GM12873 (cell line): ENCODE measurements around the gene SCD5.

Experiments used
- TF ChIP-seq, protein P1 (sequence below): IDR thresholded peaks from 2 replicates; pipeline ENCODE4 v1.5.1; 2012; ENCODE audit warnings: low read depth, mild to moderate bottlenecking, moderate library complexity, low read length, control low read depth; ENCODE audit not compliant: insufficient read depth; ENCODE audit errors: missing control alignments

The SCD5 gene

DNA sequence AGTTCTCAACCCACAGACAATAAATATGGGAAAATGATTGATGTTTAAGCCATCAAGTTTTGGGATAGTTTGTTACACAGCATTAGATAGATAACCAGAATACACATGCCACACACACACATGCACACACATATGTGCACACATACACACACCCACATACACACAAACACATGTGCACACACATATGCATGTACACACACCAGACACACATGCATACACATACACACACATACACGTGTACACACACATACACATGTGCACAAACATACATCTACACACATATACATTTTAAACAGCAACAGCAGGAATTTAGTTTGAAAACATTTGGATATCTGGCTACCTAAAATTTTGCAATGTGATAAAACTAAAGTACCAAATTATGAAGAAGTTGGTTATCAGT lies 194.1 kb downstream of the SCD5 start:
- TF ChIP-seq, protein P1, sequence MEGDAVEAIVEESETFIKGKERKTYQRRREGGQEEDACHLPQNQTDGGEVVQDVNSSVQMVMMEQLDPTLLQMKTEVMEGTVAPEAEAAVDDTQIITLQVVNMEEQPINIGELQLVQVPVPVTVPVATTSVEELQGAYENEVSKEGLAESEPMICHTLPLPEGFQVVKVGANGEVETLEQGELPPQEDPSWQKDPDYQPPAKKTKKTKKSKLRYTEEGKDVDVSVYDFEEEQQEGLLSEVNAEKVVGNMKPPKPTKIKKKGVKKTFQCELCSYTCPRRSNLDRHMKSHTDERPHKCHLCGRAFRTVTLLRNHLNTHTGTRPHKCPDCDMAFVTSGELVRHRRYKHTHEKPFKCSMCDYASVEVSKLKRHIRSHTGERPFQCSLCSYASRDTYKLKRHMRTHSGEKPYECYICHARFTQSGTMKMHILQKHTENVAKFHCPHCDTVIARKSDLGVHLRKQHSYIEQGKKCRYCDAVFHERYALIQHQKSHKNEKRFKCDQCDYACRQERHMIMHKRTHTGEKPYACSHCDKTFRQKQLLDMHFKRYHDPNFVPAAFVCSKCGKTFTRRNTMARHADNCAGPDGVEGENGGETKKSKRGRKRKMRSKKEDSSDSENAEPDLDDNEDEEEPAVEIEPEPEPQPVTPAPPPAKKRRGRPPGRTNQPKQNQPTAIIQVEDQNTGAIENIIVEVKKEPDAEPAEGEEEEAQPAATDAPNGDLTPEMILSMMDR, result no peak

DNA sequence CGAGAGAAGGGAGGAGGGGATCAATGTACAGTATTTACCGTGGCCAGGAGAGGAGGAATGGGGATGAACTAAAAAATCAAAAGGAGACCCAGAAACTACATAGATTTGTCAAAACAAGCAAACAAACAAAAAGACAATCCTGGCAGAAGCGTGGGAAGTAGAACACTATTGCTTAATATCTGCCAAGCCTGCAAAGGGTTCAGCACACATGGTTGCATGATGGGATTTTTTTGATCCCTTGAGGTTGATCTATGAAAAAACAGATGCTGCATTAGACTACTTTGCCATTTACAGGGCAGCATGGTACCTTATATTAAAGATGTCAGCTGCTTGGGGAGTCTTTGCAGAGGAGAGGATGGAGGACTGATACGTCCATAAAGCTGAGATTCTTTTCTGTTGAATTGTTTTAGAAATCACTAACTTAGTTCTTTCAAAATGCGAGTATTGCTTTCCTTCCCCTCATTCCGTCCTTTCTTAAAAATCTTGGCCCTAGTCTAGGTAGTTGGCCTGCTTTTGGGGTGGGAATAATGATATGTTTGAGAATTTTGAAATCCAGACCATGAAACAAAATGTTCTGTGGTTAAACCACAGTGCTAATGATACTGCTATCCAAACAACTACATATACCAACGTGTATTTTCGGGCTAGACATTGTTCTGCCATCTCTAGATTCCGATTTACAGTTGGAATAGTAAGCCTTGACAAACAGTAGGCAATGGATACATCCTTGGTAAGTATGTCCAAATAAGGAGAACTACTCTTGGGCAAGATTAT lies 197.2 kb downstream of the SCD5 start:
- TF ChIP-seq, protein P1, result no peak

DNA sequence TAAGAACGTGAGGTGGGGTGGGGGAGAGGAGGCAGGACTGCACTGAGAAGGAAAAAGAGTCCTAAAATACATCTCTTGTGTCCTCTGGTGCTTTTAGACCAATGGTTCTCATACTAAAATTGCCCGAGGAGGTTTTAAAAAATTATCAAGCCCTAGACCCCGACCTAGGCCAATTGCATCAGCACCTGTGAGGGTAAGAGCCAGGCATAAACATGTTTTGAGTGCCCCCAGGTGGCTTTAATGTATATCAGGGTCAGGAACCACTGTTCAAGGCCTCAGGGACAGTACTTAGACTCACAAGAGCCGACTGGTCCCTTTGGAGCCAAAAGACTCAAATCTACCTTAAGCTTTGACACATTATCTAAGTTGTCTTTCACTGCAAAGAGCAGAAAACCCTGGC lies 199.3 kb downstream of the SCD5 start:
- TF ChIP-seq, protein P1, result no peak

DNA sequence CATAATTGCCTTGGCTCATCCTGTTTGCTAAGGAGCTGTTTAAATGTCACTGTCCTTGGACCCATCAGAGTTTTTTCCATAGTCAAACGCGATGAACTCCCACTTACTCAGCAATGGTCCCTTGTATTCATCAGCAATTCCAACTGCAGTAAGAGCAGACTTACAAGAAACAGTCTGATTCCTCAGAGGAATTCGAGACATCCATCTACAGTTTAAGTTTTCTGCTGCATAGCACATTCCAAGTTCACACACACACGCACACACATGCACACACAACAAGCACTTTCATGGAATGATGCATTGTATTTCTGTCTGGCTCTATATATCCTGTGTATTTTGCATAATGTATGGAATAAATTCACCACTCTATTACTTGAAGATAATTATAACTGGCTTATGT lies 204.1 kb downstream of the SCD5 start:
- TF ChIP-seq, protein P1, result no peak

DNA sequence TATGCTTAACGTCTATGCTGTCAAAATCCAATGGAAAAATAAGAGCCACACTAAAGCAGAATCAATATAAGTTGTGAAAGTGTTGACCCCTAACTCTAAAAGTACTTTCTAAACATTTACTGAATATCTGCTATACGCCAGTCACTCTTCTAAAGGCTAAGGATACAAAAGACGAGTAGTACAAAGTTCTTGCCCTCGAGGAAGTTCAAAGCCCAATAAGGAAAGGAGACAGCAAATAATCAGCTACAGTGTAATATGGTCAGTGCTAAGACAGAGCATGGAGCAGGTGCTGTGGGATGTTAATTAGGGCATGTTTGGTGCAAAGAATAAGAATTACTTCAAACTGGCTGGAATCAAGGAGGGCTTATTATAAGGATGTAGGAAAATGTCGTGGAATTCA lies 205.2 kb downstream of the SCD5 start:
- TF ChIP-seq, protein P1, result no peak

DNA sequence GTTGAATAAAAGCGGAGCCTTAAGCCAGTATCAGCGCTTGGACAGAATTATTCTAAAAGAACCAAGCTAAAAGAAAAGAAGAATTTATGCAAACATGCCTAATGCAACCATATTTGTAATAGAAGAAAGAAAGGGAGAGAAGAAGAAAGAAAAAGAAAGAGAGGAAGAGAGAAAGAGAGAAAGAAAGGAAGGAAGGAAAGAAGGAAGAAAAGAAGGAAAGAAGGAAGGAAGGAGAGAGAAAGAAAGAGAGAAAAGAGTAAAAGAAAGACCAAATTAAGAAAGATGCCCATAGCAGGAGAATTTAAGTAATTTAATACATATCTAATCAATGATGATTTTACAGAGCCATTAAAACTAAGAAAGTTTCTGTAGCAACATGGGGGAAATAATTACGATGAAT lies 206.0 kb downstream of the SCD5 start:
- TF ChIP-seq, protein P1, result no peak

DNA sequence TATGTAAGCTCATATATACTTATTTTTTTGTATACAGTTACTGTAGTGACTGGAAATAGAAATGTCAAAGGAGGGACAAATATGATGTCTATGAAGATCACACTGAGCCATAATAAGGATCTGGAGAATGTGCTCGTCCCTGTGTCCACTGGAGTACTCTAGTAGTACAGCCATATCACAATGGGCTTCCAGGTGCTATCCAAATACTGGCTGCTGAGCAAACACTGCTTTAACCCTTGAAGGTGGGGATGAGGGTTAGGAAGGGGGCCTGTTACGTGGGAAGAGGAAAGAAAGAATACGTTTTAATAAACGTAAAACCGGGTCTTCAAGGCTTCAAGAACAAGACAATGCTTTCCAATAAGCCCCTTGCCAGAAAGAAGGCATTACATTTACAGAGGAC lies 207.0 kb downstream of the SCD5 start:
- TF ChIP-seq, protein P1, result no peak

DNA sequence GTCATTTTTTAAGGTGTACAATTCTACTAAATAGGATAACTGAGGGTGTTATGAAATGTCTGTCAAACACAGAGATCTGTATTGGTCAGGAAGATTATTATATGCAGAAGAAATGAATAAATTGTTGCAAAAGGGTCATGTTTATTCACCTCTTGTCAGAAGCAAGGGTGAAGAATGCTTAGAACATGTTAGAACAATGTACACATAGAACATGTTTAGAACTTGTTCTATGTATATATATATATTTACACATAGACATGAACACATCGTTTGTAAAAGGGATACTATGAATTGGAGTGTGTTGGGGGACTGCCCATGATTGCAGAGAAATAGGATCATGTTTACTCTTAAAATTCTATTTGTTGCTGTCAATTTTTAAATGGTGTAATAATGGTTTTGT lies 208.8 kb downstream of the SCD5 start:
- TF ChIP-seq, protein P1, result no peak
